Body of pancreas (tissue), 4 donors: ENCODE data around the gene CNOT10. TPM values are rescaled to one million over a fixed set of nuclear protein-coding genes. Genes with fewer than 3 reads are reported as not detected.

ENCODE experiments used
- ATAC-seq: fragments of 150-250 bp; one replicate; pipeline ENCODE4 v1.9.1; 2016
- DNase-seq, 4 donors: peaks; one replicate each; pipeline ENCODE4 v3.0.0-alpha.2; 2019
- H3K27ac ChIP-seq, 4 donors: fragments of 200-600 bp; sonication (generic); 1 replicate in 3 of 4; 2 replicates in 1 of 4; pipeline versions ENCODE4 v1.5.1 to v1.6.1; 2016 to 2019; ENCODE audit warnings: mild to moderate bottlenecking in 1 of 4, mixed read lengths in 1 of 4, moderate library complexity in 1 of 4
- H3K27me3 ChIP-seq, 2 donors: fragments of 200-600 bp; sonication (generic); one replicate each; pipeline ENCODE4 v1.6.0; 2016; ENCODE audit warnings: mild to moderate bottlenecking in 1 of 2
- H3K36me3 ChIP-seq, 2 donors: fragments of 200-600 bp; sonication (generic); replicated peaks in 1 of 2; 2 replicates each; pipeline ENCODE4 v1.5.1; 2016; ENCODE audit warnings: low read depth in 2 of 2; ENCODE audit not compliant: insufficient read depth in 1 of 2
- H3K4me1 ChIP-seq: fragments of 200-600 bp; sonication (generic); one replicate; pipeline ENCODE4 v1.6.0; 2016
- H3K4me3 ChIP-seq, 2 donors: fragments of 200-600 bp; sonication (generic); 1 replicate in 1 of 2; 2 replicates in 1 of 2; pipeline ENCODE4 v1.5.1; 2016 to 2019
- H3K9me3 ChIP-seq, 3 donors: fragments of 200-600 bp; sonication (generic); 1 replicate in 2 of 3; 2 replicates in 1 of 3; pipeline ENCODE4 v1.5.1; 2016
- POLR2A ChIP-seq, 3 donors: fragments of 450-650 bp; IDR thresholded peaks; one replicate each; pipeline ENCODE4 v1.6.1; 2016; ENCODE audit warnings: antibody characterized with exemption in 3 of 3, mild to moderate bottlenecking in 2 of 3
- WGBS, 2 donors: methylation state at CpG; one replicate each; pipeline ENCODE4 v1.1.5; 2017; 5-methylcytosine and 5-hydroxymethylcytosine counted together
- intact Hi-C: fragments of 100-400 bp; cut with DNase I; formaldehyde crosslinking; loops from one replicate; pipeline ENCODE4 v1.15.1; 2023
- total RNA-seq, 2 donors: library from RNA; depleted of rRNA; stranded (reverse); fragments of >200 nt; gene quantifications; one replicate each; pipeline ENCODE4 v1.1.0, GENCODE V29; 2016
- TF ChIP-seq, protein P1 (sequence below), 7 experiments: fragments of 450-650 bp in 4 of 7; fragments of 200-600 bp in 3 of 7; sonication (generic) in 3 of 7; IDR thresholded peaks; one replicate each; pipeline ENCODE4 v1.5.1; 2016 to 2019; ENCODE audit warnings: antibody characterized with exemption in 7 of 7

CNOT10 gene, protein sequence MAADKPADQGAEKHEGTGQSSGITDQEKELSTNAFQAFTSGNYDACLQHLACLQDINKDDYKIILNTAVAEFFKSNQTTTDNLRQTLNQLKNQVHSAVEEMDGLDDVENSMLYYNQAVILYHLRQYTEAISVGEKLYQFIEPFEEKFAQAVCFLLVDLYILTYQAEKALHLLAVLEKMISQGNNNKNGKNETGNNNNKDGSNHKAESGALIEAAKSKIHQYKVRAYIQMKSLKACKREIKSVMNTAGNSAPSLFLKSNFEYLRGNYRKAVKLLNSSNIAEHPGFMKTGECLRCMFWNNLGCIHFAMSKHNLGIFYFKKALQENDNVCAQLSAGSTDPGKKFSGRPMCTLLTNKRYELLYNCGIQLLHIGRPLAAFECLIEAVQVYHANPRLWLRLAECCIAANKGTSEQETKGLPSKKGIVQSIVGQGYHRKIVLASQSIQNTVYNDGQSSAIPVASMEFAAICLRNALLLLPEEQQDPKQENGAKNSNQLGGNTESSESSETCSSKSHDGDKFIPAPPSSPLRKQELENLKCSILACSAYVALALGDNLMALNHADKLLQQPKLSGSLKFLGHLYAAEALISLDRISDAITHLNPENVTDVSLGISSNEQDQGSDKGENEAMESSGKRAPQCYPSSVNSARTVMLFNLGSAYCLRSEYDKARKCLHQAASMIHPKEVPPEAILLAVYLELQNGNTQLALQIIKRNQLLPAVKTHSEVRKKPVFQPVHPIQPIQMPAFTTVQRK
- total RNA-seq, result 10 to 100 TPM; 10.4 to 22.1 TPM

GRCh38 chr3:32684800-32685542 lies at the start of gene CNOT10:
Gene CNOT10, plus strand, starts transcription at chr3:32685188. Its CDS starts 273 bp downstream, at chr3:32685461.
- H3K36me3 ChIP-seq, result no peaks in the 10 kb centered on the region
- DNase-seq (peak; percentile 90 to 95 (median 93)), ATAC-seq (peak; percentile 100)
- peak within 1 kb of the TSS; percentile 76 to 81 for H3K4me3 ChIP-seq
- H3K9me3 ChIP-seq, result no peaks in the 10 kb centered on the region
- H3K27ac ChIP-seq, result peak within 1 kb of the TSS; percentile 44 to 84 (median 76)
- H3K27me3 ChIP-seq, result no peaks in the 10 kb centered on the region
- TF ChIP-seq POLR2A (IDR thresholded peaks at IDR 0.05), result peak in 2 of 3 donors; percentile 63 to 71
- TF ChIP-seq, protein P1, sequence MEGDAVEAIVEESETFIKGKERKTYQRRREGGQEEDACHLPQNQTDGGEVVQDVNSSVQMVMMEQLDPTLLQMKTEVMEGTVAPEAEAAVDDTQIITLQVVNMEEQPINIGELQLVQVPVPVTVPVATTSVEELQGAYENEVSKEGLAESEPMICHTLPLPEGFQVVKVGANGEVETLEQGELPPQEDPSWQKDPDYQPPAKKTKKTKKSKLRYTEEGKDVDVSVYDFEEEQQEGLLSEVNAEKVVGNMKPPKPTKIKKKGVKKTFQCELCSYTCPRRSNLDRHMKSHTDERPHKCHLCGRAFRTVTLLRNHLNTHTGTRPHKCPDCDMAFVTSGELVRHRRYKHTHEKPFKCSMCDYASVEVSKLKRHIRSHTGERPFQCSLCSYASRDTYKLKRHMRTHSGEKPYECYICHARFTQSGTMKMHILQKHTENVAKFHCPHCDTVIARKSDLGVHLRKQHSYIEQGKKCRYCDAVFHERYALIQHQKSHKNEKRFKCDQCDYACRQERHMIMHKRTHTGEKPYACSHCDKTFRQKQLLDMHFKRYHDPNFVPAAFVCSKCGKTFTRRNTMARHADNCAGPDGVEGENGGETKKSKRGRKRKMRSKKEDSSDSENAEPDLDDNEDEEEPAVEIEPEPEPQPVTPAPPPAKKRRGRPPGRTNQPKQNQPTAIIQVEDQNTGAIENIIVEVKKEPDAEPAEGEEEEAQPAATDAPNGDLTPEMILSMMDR (IDR thresholded peaks at IDR 0.05), result peak in 4 of 7 experiments; percentile 22 to 48 (median 30)
- intact Hi-C loops, result loop anchor here (10.0 kb wide), 1 partner anchor 120 kb away; no protein-coding TSS in a partner anchor
- WGBS, 2 donors, result 0 to 1% methylated on average over 10 to 50 of the region's 60 CpGs
- peaks cover 21% of the 10 kb centered on the region for H3K4me1 ChIP-seq

- Histone ChIP-seq H3K27ac (no peak overlapping the region), H3K9me3 (no peaks in the 10 kb centered on the region), H3K4me3 (no peak overlapping the region), H3K36me3 (no peaks in the 10 kb centered on the region), H3K27me3 (no peaks in the 10 kb centered on the region), H3K4me1 (no peaks in the 10 kb centered on the region)
- whole genome bisulfite sequencing, 2 donors, result 62 to 63% methylated on average over 3 of the region's 3 CpGs
- ATAC-seq (no peak), DNase-seq (no peak)
- TF ChIP-seq, protein P1 (IDR thresholded peaks at IDR 0.05), result no peak
- TF ChIP-seq POLR2A (IDR thresholded peaks at IDR 0.05), result no peak
- intact Hi-C loops, result no loop called here
Observed at GRCh38 chr3:32640939-32641338, 44.0 kb upstream of the CNOT10 start.

GRCh38 chr3:32641356-32641755 lies 43.6 kb upstream of the CNOT10 start:
- H3K27me3 ChIP-seq, result no peaks in the 10 kb centered on the region
- TF ChIP-seq, protein P1 (IDR thresholded peaks at IDR 0.05), result no peak
- TF ChIP-seq POLR2A (IDR thresholded peaks at IDR 0.05), result no peak
- intact Hi-C loops, result no loop called here
- 67 to 73% methylated on average over 4 of the region's 4 CpGs for WGBS, 2 donors
- no peaks in the 10 kb centered on the region for H3K36me3 ChIP-seq
- no peak for ATAC-seq
- H3K9me3 ChIP-seq, result no peaks in the 10 kb centered on the region
- no peak overlapping the region for H3K27ac ChIP-seq
- no peaks in the 10 kb centered on the region for H3K4me1 ChIP-seq
- H3K4me3 ChIP-seq, result no peak overlapping the region
- DNase-seq, result peak in 1 of 4 donors; percentile 2

GRCh38 chr3:32643354-32643753 lies 41.6 kb upstream of the CNOT10 start:
- Histone ChIP-seq H3K4me3 (no peak overlapping the region), H3K9me3 (no peaks in the 10 kb centered on the region), H3K4me1 (no peaks in the 10 kb centered on the region), H3K27ac (no peak overlapping the region), H3K27me3 (no peaks in the 10 kb centered on the region), H3K36me3 (no peaks in the 10 kb centered on the region)
- TF ChIP-seq, protein P1 (IDR thresholded peaks at IDR 0.05), result no peak
- TF ChIP-seq POLR2A (IDR thresholded peaks at IDR 0.05), result no peak
- 71 to 77% methylated on average over 4 of the region's 4 CpGs for WGBS, 2 donors
- ATAC-seq (no peak), DNase-seq (no peak)
- intact Hi-C loops, result no loop called here
